Measurements from ENCODE around the gene SLC25A1.

DNA sequence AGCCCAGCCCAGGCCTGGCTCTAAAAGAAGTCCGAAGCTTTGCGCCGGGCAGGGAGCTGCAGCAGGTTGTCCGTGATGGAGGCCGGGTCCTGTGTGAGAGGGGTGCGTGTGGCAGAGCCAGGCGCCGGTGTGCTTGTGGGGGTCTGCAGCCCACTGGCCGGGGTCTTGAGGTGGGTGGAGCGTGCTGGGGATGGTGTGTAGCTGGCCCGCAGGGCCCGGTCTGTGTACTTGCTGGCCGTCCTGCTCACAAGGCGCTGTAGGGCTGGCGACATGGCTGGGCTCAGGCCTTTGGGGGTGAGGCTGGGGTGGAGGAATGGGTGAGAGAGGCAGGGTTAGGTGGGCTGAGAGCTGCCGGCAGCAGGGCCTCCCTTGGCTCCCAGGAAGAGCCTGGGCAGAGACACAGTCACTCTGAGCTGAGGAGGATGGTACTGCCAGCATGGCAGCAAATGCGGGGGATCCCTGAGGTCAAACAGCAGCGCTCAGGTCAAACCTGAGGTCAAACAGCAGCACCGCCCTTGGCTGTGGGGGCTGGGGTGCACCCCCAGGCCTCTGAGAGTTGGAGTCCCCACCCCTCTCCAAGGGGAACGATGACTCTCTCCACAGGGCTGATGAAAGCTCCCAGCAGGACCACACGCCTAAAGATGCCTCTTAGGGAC is 44.2 kb downstream of the SLC25A1 start:
- TF ChIP-seq CTCF (IDR thresholded peaks at IDR 0.05) (no peak), POLR2AphosphoS5 (IDR thresholded peaks at IDR 0.05) (no peak), POLR2A (IDR thresholded peaks at IDR 0.05) (no peak), EP300 (IDR thresholded peaks at IDR 0.05) (no peak)

Data from suprapubic skin (tissue), 4 donors.